HEK293 (cell line): Measurements from ENCODE around the gene PDE4D.
A peak's percentile ranks its signal among the peaks of the same experiment; 100 is the strongest.

Experiments used
- CTCF ChIA-PET: fragments of 350-600 bp; formaldehyde crosslinking; extraction: SDS; loops from one replicate; lab custom pipeline; 2021; ENCODE audit warnings: antibody characterized with exemption; lab: Yijun Ruan, JAX
- POLR2A ChIA-PET: fragments of 300-600 bp; formaldehyde crosslinking; extraction: SDS; loops from one replicate; lab custom pipeline; 2020; ENCODE audit warnings: antibody characterized with exemption, inconsistent platforms; lab: Yijun Ruan, JAX
- H3K27ac ChIP-seq: fragments of 200-500 bp; sonication (Bioruptor generic); 2 replicates; pipeline ENCODE4 v1.5.1; 2014; ENCODE audit warnings: low read depth, low read length, control low read depth, inconsistent platforms; ENCODE audit errors: extremely low read depth
- H3K36me3 ChIP-seq, 2 experiments: fragments of 200-500 bp in 1 of 2; sonication (Bioruptor generic) in 1 of 2; 1 replicate in 1 of 2; 2 replicates in 1 of 2; pipeline ENCODE4 v1.5.1; 2014 to 2017; ENCODE audit warnings: inconsistent platforms in 2 of 2, low read length in 2 of 2; ENCODE audit not compliant: control insufficient read depth in 2 of 2, insufficient read depth in 1 of 2
- H3K4me1 ChIP-seq: fragments of 200-500 bp; sonication (Bioruptor generic); 2 replicates; pipeline ENCODE4 v1.5.1; 2014; ENCODE audit warnings: mild to moderate bottlenecking, low read length, inconsistent platforms; ENCODE audit not compliant: control insufficient read depth, insufficient read depth
- H3K4me3 ChIP-seq: 2 replicates; pipeline ENCODE4 v1.5.1; 2011; ENCODE audit warnings: low read depth, mild to moderate bottlenecking, control low read depth, low read length, moderate library complexity
- H3K9me3 ChIP-seq: fragments of 200-500 bp; sonication (Bioruptor generic); 2 replicates; pipeline ENCODE4 v1.5.1; 2014; ENCODE audit warnings: low read depth, low read length, inconsistent platforms; ENCODE audit not compliant: control insufficient read depth, insufficient read depth
- BCL11A ChIP-seq: fragments of 450-650 bp; formaldehyde crosslinking; IDR thresholded peaks from 2 replicates; pipeline ENCODE4 v1.5.1; 2016; ENCODE audit warnings: low read depth, missing biosample characterization, missing genetic modification characterization
- GLIS1 ChIP-seq: fragments of 450-650 bp; formaldehyde crosslinking; IDR thresholded peaks from 2 replicates; pipeline ENCODE4 v1.5.1; 2016; ENCODE audit warnings: missing biosample characterization, missing genetic modification characterization
- KLF1 ChIP-seq: fragments of 450-650 bp; formaldehyde crosslinking; IDR thresholded peaks from 2 replicates; pipeline ENCODE4 v1.5.1; 2016; ENCODE audit warnings: missing biosample characterization, missing genetic modification characterization
- KLF10 ChIP-seq: fragments of 450-650 bp; IDR thresholded peaks from 2 replicates; pipeline ENCODE4 v1.5.1; 2018; ENCODE audit warnings: missing biosample characterization, mild to moderate bottlenecking, missing genetic modification characterization
- KLF16 ChIP-seq: fragments of 450-650 bp; formaldehyde crosslinking; IDR thresholded peaks from 2 replicates; pipeline ENCODE4 v1.5.1; 2017; ENCODE audit warnings: missing biosample characterization, missing genetic modification characterization
- PRDM1 ChIP-seq: fragments of 450-650 bp; formaldehyde crosslinking; IDR thresholded peaks from 2 replicates; pipeline ENCODE4; 2016; ENCODE audit warnings: missing biosample characterization, missing genetic modification characterization
- TCF7L2 ChIP-seq: IDR thresholded peaks from 2 replicates; pipeline ENCODE4 v1.6.1; 2011; ENCODE audit warnings: low read depth, mild to moderate bottlenecking, inconsistent platforms, low read length, moderate library complexity, borderline replicate concordance
- ZEB2 ChIP-seq: fragments of 450-650 bp; formaldehyde crosslinking; IDR thresholded peaks from 2 replicates; pipeline ENCODE4 v1.5.1; 2016; ENCODE audit warnings: missing biosample characterization, missing genetic modification characterization
- ZFP37 ChIP-seq: fragments of 450-650 bp; formaldehyde crosslinking; IDR thresholded peaks from 2 replicates; pipeline ENCODE4 v1.5.1; 2016; ENCODE audit warnings: missing biosample characterization, missing genetic modification characterization
- ZNF157 ChIP-seq: fragments of 450-650 bp; formaldehyde crosslinking; IDR thresholded peaks from 2 replicates; pipeline ENCODE4 v1.5.1; 2016; ENCODE audit warnings: missing biosample characterization, missing genetic modification characterization
- ZNF175 ChIP-seq: fragments of 450-650 bp; formaldehyde crosslinking; IDR thresholded peaks from 2 replicates; pipeline ENCODE4 v1.5.1; 2016; ENCODE audit warnings: missing biosample characterization, missing genetic modification characterization
- ZNF19 ChIP-seq: fragments of 450-650 bp; formaldehyde crosslinking; IDR thresholded peaks from 2 replicates; pipeline ENCODE4; 2016; ENCODE audit warnings: missing biosample characterization, missing genetic modification characterization, low read depth
- ZNF292 ChIP-seq: fragments of 450-650 bp; formaldehyde crosslinking; IDR thresholded peaks from 2 replicates; pipeline ENCODE4 v1.5.1; 2016; ENCODE audit warnings: low read depth, missing biosample characterization, missing genetic modification characterization, borderline replicate concordance
- ZNF366 ChIP-seq: fragments of 450-650 bp; formaldehyde crosslinking; conservative IDR thresholded peaks from 2 replicates; pipeline ENCODE4 v1.5.1; 2016; ENCODE audit warnings: missing biosample characterization, missing genetic modification characterization
- ZNF623 ChIP-seq: fragments of 450-650 bp; formaldehyde crosslinking; IDR thresholded peaks from 2 replicates; pipeline ENCODE4 v1.5.1; 2016; ENCODE audit warnings: missing biosample characterization, missing genetic modification characterization
- ZNF677 ChIP-seq: fragments of 450-650 bp; IDR thresholded peaks from 2 replicates; pipeline ENCODE4 v1.5.0; 2018; ENCODE audit warnings: missing biosample characterization, mild to moderate bottlenecking, missing genetic modification characterization, moderate library complexity
- ZNF704 ChIP-seq: fragments of 450-650 bp; formaldehyde crosslinking; IDR thresholded peaks from 2 replicates; pipeline ENCODE4 v1.5.1; 2016; ENCODE audit warnings: missing biosample characterization, missing genetic modification characterization
- ZNF76 ChIP-seq: fragments of 450-650 bp; formaldehyde crosslinking; IDR thresholded peaks from 2 replicates; pipeline ENCODE4; 2016; ENCODE audit warnings: low read depth, missing biosample characterization, missing genetic modification characterization, borderline replicate concordance
- ZNF785 ChIP-seq: fragments of 450-650 bp; formaldehyde crosslinking; IDR thresholded peaks from 2 replicates; pipeline ENCODE4 v1.5.1; 2016; ENCODE audit warnings: missing biosample characterization, missing genetic modification characterization
- ZNF843 ChIP-seq: fragments of 450-650 bp; formaldehyde crosslinking; IDR thresholded peaks from 2 replicates; pipeline ENCODE4 v1.5.1; 2016; ENCODE audit warnings: missing biosample characterization, missing genetic modification characterization
- TF ChIP-seq, protein P1 (sequence below): fragments of 450-650 bp; formaldehyde crosslinking; IDR thresholded peaks from 2 replicates; pipeline ENCODE4 v1.5.1; 2017; ENCODE audit warnings: missing biosample characterization, missing genetic modification characterization
- TF ChIP-seq, protein P2 (sequence below): fragments of 450-650 bp; formaldehyde crosslinking; IDR thresholded peaks from 2 replicates; pipeline ENCODE4 v1.5.1; 2016; ENCODE audit warnings: missing biosample characterization, missing genetic modification characterization
- TF ChIP-seq, protein P3 (sequence below): fragments of 450-650 bp; formaldehyde crosslinking; IDR thresholded peaks from 2 replicates; pipeline ENCODE4 v1.5.1; 2017; ENCODE audit warnings: missing biosample characterization, missing genetic modification characterization
- TF ChIP-seq, protein P4 (sequence below): fragments of 450-650 bp; formaldehyde crosslinking; IDR thresholded peaks from 2 replicates; pipeline ENCODE4 v1.5.1; 2016; ENCODE audit warnings: missing biosample characterization, missing genetic modification characterization
- TF ChIP-seq, protein P5 (sequence below): fragments of 450-650 bp; formaldehyde crosslinking; IDR thresholded peaks from 2 replicates; pipeline ENCODE4 v1.5.1; 2016; ENCODE audit warnings: missing biosample characterization, missing genetic modification characterization
- TF ChIP-seq, protein P6 (sequence below): fragments of 450-650 bp; formaldehyde crosslinking; IDR thresholded peaks from 2 replicates; pipeline ENCODE4 v1.5.1; 2016; ENCODE audit warnings: missing biosample characterization, missing genetic modification characterization

The PDE4D gene

DNA sequence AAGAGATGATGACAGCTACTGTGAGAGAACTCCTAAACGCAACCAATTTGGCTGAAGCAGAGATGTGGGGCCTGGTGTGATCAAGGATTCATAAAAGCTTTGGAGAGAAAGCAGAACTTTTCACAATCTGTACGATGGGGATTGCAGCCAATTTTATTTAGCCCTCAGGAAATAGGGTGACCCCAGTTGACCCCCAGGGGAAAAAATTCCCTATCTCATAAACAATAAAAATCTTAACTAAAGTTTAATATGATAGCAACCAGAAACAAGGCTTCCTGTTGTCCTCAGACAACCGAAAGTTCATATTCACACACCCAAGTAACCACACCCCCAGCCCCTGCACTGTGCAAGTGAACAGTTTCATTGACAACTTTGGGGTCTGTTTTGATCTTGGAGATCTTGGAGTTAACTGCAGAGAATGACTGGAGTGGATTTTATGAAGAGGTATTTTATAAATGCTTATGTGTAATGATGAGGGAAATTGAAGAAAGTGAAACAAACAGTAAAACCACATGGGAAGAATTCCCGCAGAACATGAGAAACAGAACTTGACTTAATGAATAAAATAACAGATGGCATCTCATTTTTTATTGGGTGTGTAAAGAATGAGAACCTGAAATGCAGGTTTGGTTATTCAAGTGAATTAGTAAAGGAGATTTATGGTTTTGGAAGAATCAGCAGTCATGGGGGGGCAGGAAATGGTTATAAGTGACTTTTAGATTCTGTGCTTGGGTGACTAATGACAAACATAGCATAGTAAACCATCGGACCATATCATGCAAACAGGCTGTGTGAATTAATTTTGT lies 94.5 kb downstream of the PDE4D start (continued):
- TF ChIP-seq, protein P1, sequence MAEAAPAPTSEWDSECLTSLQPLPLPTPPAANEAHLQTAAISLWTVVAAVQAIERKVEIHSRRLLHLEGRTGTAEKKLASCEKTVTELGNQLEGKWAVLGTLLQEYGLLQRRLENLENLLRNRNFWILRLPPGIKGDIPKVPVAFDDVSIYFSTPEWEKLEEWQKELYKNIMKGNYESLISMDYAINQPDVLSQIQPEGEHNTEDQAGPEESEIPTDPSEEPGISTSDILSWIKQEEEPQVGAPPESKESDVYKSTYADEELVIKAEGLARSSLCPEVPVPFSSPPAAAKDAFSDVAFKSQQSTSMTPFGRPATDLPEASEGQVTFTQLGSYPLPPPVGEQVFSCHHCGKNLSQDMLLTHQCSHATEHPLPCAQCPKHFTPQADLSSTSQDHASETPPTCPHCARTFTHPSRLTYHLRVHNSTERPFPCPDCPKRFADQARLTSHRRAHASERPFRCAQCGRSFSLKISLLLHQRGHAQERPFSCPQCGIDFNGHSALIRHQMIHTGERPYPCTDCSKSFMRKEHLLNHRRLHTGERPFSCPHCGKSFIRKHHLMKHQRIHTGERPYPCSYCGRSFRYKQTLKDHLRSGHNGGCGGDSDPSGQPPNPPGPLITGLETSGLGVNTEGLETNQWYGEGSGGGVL (tag by site-specific recombination), result peak; percentile 34; the same call in 1 of the 2 replicates
- 0 out of 2 replicates have a peak, but pooled peaks have one; percentile 19 for TF ChIP-seq KLF10 (tag by site-specific recombination)
- TF ChIP-seq ZNF76 (tag by site-specific recombination), result no peak
- TF ChIP-seq, protein P2, sequence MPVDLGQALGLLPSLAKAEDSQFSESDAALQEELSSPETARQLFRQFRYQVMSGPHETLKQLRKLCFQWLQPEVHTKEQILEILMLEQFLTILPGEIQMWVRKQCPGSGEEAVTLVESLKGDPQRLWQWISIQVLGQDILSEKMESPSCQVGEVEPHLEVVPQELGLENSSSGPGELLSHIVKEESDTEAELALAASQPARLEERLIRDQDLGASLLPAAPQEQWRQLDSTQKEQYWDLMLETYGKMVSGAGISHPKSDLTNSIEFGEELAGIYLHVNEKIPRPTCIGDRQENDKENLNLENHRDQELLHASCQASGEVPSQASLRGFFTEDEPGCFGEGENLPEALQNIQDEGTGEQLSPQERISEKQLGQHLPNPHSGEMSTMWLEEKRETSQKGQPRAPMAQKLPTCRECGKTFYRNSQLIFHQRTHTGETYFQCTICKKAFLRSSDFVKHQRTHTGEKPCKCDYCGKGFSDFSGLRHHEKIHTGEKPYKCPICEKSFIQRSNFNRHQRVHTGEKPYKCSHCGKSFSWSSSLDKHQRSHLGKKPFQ, result peak; percentile 76; the same call in 1 of the 2 replicates
- TF ChIP-seq, protein P3, sequence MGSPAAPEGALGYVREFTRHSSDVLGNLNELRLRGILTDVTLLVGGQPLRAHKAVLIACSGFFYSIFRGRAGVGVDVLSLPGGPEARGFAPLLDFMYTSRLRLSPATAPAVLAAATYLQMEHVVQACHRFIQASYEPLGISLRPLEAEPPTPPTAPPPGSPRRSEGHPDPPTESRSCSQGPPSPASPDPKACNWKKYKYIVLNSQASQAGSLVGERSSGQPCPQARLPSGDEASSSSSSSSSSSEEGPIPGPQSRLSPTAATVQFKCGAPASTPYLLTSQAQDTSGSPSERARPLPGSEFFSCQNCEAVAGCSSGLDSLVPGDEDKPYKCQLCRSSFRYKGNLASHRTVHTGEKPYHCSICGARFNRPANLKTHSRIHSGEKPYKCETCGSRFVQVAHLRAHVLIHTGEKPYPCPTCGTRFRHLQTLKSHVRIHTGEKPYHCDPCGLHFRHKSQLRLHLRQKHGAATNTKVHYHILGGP, result 0 out of 2 replicates have a peak, but pooled peaks have one; percentile 44
- peak; percentile 34; the same call in 1 of the 2 replicates for TF ChIP-seq GLIS1
- no peak for TF ChIP-seq BCL11A (tag by site-specific recombination)
- TF ChIP-seq, protein P4, sequence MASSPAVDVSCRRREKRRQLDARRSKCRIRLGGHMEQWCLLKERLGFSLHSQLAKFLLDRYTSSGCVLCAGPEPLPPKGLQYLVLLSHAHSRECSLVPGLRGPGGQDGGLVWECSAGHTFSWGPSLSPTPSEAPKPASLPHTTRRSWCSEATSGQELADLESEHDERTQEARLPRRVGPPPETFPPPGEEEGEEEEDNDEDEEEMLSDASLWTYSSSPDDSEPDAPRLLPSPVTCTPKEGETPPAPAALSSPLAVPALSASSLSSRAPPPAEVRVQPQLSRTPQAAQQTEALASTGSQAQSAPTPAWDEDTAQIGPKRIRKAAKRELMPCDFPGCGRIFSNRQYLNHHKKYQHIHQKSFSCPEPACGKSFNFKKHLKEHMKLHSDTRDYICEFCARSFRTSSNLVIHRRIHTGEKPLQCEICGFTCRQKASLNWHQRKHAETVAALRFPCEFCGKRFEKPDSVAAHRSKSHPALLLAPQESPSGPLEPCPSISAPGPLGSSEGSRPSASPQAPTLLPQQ (tag by site-specific recombination), result no peak
- TF ChIP-seq PRDM1 (tag by site-specific recombination), result peak; percentile 61
- no peak for TF ChIP-seq KLF16
- TF ChIP-seq, protein P5, sequence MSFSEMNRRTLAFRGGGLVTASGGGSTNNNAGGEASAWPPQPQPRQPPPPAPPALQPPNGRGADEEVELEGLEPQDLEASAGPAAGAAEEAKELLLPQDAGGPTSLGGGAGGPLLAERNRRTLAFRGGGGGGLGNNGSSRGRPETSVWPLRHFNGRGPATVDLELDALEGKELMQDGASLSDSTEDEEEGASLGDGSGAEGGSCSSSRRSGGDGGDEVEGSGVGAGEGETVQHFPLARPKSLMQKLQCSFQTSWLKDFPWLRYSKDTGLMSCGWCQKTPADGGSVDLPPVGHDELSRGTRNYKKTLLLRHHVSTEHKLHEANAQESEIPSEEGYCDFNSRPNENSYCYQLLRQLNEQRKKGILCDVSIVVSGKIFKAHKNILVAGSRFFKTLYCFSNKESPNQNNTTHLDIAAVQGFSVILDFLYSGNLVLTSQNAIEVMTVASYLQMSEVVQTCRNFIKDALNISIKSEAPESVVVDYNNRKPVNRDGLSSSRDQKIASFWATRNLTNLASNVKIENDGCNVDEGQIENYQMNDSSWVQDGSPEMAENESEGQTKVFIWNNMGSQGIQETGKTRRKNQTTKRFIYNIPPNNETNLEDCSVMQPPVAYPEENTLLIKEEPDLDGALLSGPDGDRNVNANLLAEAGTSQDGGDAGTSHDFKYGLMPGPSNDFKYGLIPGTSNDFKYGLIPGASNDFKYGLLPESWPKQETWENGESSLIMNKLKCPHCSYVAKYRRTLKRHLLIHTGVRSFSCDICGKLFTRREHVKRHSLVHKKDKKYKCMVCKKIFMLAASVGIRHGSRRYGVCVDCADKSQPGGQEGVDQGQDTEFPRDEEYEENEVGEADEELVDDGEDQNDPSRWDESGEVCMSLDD, result no peak
- TF ChIP-seq ZNF19 (tag by site-specific recombination), result no peak
- TF ChIP-seq ZNF175 (tag by site-specific recombination), result no peak
- no peak for TF ChIP-seq ZFP37 (tag by site-specific recombination)

- POLR2A ChIA-PET, result no interaction called here
- TF ChIP-seq ZNF623 (tag by site-specific recombination) (no peak), ZNF843 (tag by site-specific recombination) (no peak), ZNF785 (no peak), ZNF157 (no peak), ZNF704 (tag by site-specific recombination) (no peak), KLF1 (tag by site-specific recombination) (no peak), ZNF292 (no peak), ZEB2 (tag by site-specific recombination) (no peak), TCF7L2 (no peak), ZNF366 (no peak), ZNF677 (tag by site-specific recombination) (no peak)
- TF ChIP-seq, protein P6, sequence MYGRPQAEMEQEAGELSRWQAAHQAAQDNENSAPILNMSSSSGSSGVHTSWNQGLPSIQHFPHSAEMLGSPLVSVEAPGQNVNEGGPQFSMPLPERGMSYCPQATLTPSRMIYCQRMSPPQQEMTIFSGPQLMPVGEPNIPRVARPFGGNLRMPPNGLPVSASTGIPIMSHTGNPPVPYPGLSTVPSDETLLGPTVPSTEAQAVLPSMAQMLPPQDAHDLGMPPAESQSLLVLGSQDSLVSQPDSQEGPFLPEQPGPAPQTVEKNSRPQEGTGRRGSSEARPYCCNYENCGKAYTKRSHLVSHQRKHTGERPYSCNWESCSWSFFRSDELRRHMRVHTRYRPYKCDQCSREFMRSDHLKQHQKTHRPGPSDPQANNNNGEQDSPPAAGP, result no peak
These were observed 98.4 kb downstream of the PDE4D start for GRCh38 chr5:59795141-59795540.

More at GRCh38 chr5:59795141-59795540, 98.4 kb downstream of the PDE4D start:
- Histone ChIP-seq H3K4me1 (peaks cover 23% of the 10 kb centered on the region), H3K36me3 (no peaks in the 10 kb centered on the region), H3K27ac (no peak overlapping the region), H3K9me3 (no peaks in the 10 kb centered on the region), H3K4me3 (no peak overlapping the region)
- CTCF ChIA-PET, result interaction anchor here (0.8 to 3.1 kb wide), 4 partner anchors 15 to 909 kb away, joined by 3 to 11 read pairs (median 4); no protein-coding TSS in a partner anchor
